ENCODE data around the gene SLC45A2.
"Not testable (repeated sequence)": the region's sequence is repeated elsewhere in the genome, so short reads cannot be mapped to it uniquely, and the experiment has no call there.

Gene SLC45A2

DNA sequence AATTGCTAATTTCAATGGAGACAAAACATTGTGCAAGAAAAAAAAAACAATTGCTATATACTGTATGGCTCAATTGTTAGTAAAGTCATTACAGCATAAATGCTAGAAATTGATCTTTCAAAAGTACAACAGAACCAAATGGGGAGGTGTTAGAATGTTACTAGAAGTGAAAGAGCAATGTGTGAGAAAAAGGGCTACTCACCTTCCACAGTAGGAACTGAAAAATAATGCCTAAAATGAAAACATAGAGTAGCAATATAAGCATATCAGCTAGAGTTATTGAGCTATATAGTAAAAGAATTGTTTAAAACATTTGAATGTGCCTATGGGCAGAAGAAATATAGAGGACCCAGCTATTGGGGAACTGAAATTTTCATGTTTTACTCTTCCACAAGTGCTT is 59.2 kb downstream of the SLC45A2 start:
- no peaks in the 10 kb centered on the region for H3K36me3 ChIP-seq (ENCODE audit: control insufficient read depth, insufficient read depth, low read length)
- H3K9ac ChIP-seq (ENCODE audit: low read depth, low read length): no peak overlapping the region
- H3K27ac ChIP-seq (ENCODE audit: low read depth, low read length): no peak overlapping the region
- no peaks in the 10 kb centered on the region for H3K9me3 ChIP-seq (ENCODE audit: control insufficient read depth, insufficient read depth, low read length)
- no peak overlapping the region for H3K4me3 ChIP-seq (ENCODE audit: low read depth, low read length)
- peaks cover 28% of the 10 kb centered on the region for H3K4me1 ChIP-seq (ENCODE audit: control insufficient read depth, insufficient read depth, low read length)
- no peaks in the 10 kb centered on the region for H3K27me3 ChIP-seq (ENCODE audit: control insufficient read depth, insufficient read depth, low read length)

DNA sequence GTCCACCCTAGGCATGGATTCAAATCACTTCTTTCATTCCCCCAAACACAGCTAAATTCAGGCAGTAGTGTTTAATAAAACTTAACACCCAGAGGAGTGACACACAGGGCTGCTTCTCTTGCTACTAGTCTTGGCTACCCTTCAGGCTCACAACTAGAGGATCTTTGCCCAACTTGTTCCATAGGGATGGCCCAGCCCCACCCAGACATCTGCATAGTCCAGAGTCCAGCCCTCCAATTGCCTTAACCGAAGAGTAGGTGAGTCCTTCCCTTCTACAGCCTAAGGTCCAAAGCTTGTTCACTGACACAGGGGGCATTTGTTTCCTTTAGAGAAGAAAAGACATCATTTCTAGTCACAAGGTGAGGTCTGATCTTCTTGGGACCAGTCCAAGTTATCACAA is 63.5 kb downstream of the SLC45A2 start:
- Histone ChIP-seq H3K9me3 (ENCODE audit: control insufficient read depth, insufficient read depth, low read length) (no peaks in the 10 kb centered on the region), H3K36me3 (ENCODE audit: control insufficient read depth, insufficient read depth, low read length) (no peaks in the 10 kb centered on the region), H3K27me3 (ENCODE audit: control insufficient read depth, insufficient read depth, low read length) (no peaks in the 10 kb centered on the region), H3K9ac (ENCODE audit: low read depth, low read length) (no peak overlapping the region), H3K27ac (ENCODE audit: low read depth, low read length) (no peak overlapping the region), H3K4me1 (ENCODE audit: control insufficient read depth, insufficient read depth, low read length) (no peaks in the 10 kb centered on the region), H3K4me3 (ENCODE audit: low read depth, low read length) (no peak overlapping the region)

DNA sequence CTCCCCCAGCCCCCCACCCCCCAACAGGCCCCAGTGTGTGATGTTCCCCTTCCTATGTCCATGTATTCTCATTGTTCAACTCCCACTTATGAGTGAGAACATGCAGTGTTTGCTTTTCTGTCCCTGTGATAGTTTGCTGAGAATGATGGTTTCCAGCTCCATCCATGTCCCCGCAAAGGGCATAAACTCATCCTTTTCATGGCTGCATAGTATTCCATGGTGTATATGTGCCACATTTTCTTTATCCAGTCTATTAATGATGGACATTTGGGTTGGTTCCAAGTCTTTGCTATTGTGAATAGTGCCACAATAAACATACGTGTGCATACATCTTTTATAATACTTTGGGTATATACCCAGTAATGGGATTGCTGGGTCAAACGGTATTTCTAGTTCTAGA is 69.6 kb downstream of the SLC45A2 start:
- H3K4me3 ChIP-seq (ENCODE audit: low read depth, low read length); H3K27ac ChIP-seq (ENCODE audit: low read depth, low read length); H3K9ac ChIP-seq (ENCODE audit: low read depth, low read length); H3K4me1 ChIP-seq (ENCODE audit: control insufficient read depth, insufficient read depth, low read length); H3K36me3 ChIP-seq (ENCODE audit: control insufficient read depth, insufficient read depth, low read length); H3K27me3 ChIP-seq (ENCODE audit: control insufficient read depth, insufficient read depth, low read length); H3K9me3 ChIP-seq (ENCODE audit: control insufficient read depth, insufficient read depth, low read length): not testable (repeated sequence)

DNA sequence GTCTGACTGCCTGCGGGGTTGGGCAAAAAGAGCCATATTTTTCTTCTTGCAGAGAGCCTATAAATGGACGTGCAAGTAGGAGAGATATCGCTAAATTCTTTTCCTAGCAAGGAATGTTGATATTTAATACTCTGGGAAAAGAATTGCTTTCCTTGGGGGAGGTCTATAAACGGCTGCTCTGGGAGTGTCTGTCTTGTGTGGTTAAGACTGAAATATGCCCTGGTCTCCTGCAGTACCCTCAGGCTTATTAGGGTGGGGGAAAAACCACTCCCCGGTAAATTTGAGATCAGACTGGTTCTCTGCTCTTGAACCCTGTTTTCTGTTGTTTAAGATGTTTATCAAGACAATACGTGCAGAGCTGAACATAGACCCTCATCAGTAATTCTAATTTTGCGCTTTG is 78.2 kb downstream of the SLC45A2 start:
- H3K27ac ChIP-seq (ENCODE audit: low read depth, low read length); H3K4me3 ChIP-seq (ENCODE audit: low read depth, low read length); H3K4me1 ChIP-seq (ENCODE audit: control insufficient read depth, insufficient read depth, low read length); H3K9ac ChIP-seq (ENCODE audit: low read depth, low read length); H3K36me3 ChIP-seq (ENCODE audit: control insufficient read depth, insufficient read depth, low read length); H3K27me3 ChIP-seq (ENCODE audit: control insufficient read depth, insufficient read depth, low read length): not testable (repeated sequence)
- H3K9me3 ChIP-seq (ENCODE audit: control insufficient read depth, insufficient read depth, low read length): peaks cover 18% of the 10 kb centered on the region

DNA sequence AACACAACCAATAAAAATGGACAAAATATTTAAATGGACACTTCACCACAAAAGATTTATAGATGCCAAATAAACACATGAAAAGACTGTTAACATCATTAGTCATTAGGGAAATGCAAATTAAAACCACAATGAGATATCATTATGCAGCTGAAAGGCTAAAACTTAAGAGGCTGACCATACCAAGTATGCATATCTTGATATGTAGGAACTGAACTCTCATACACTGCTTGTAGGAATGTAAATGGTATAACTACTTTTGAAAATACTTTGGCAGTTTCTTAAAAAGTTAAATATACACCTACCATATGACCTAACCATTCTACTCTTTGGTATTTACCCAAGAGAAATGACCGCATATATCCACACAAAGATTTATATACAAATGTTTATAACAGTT is 79.1 kb downstream of the SLC45A2 start:
- Histone ChIP-seq H3K9me3 (ENCODE audit: control insufficient read depth, insufficient read depth, low read length) (peaks cover 18% of the 10 kb centered on the region), H3K4me3 (ENCODE audit: low read depth, low read length) (no peak overlapping the region), H3K4me1 (ENCODE audit: control insufficient read depth, insufficient read depth, low read length) (no peaks in the 10 kb centered on the region), H3K9ac (ENCODE audit: low read depth, low read length) (no peak overlapping the region), H3K27ac (ENCODE audit: low read depth, low read length) (no peak overlapping the region), H3K27me3 (ENCODE audit: control insufficient read depth, insufficient read depth, low read length) (no peaks in the 10 kb centered on the region), H3K36me3 (ENCODE audit: control insufficient read depth, insufficient read depth, low read length) (no peaks in the 10 kb centered on the region)

DNA sequence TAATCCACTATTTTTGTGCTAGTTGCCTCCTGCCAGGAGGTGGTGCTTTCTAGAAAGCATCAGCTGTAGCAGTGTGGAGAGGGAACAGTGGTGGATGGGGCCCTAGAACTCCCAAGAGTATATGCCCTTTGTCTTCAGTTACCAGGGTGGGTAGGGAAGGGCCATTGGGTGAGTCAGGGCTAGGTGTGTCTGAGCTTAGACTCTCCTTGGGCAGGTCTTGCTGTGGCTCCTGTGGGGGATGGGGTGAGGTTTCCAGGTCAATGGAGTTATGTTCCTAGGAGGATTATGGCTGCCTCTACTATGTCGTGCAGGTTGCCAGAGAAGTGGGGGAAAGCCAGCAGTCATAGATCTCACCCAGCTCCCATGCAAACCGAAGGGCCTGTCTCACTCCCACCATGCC is 81.4 kb downstream of the SLC45A2 start:
- no peaks in the 10 kb centered on the region for H3K27me3 ChIP-seq (ENCODE audit: control insufficient read depth, insufficient read depth, low read length)
- H3K9ac ChIP-seq (ENCODE audit: low read depth, low read length): no peak overlapping the region

DNA sequence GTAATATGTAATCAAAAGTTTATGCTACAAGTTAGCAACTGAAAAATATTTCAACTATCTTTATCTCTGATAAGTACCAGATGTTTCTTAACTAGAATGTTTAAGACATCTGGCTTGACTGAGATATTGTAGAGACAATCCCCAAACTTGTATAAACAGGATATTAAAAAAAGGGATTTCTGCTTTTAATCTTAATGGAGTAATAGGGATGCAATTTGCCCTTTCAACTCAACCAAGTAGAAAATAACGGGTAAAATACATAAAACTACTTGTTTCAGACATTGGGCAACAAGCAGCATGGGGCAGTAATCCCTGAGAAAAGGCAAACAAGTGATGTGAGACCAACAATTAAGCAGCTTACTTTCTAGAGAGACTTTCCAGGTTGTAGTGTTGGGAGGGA is 83.3 kb downstream of the SLC45A2 start:
- Histone ChIP-seq H3K27me3 (ENCODE audit: control insufficient read depth, insufficient read depth, low read length) (no peaks in the 10 kb centered on the region), H3K27ac (ENCODE audit: low read depth, low read length) (no peak overlapping the region), H3K9ac (ENCODE audit: low read depth, low read length) (no peak overlapping the region), H3K36me3 (ENCODE audit: control insufficient read depth, insufficient read depth, low read length) (no peaks in the 10 kb centered on the region), H3K4me1 (ENCODE audit: control insufficient read depth, insufficient read depth, low read length) (no peaks in the 10 kb centered on the region), H3K4me3 (ENCODE audit: low read depth, low read length) (no peak overlapping the region), H3K9me3 (ENCODE audit: control insufficient read depth, insufficient read depth, low read length) (0 out of 2 replicates have a peak, but pooled peaks cover 3% of the 10 kb centered on the region)

More for the DNA sequence above, 81.4 kb downstream of the SLC45A2 start:
- Histone ChIP-seq H3K4me1 (ENCODE audit: control insufficient read depth, insufficient read depth, low read length) (no peaks in the 10 kb centered on the region), H3K36me3 (ENCODE audit: control insufficient read depth, insufficient read depth, low read length) (no peaks in the 10 kb centered on the region), H3K4me3 (ENCODE audit: low read depth, low read length) (no peak overlapping the region), H3K27ac (ENCODE audit: low read depth, low read length) (no peak overlapping the region), H3K9me3 (ENCODE audit: control insufficient read depth, insufficient read depth, low read length) (peaks cover 18% of the 10 kb centered on the region)
